ENCODE results near the gene ZNF558. TPM values are rescaled to one million over a fixed set of nuclear protein-coding genes. Genes with fewer than 3 reads are reported as not detected.

The ZNF558 gene
- total RNA-seq, 1 donor: 11.7 TPM

GRCh38 chr19:8850488-8850887 is 18.4 kb upstream of the ZNF558 start:
- DNase-seq (ENCODE audit: low read depth): no peak
- no peak for TF ChIP-seq CTCF (IDR thresholded peaks at IDR 0.05; ENCODE audit: insufficient read depth, low read depth, low read length)
- no peak overlapping the region for H3K4me3 ChIP-seq (ENCODE audit: low read depth, low read length)

GRCh38 chr19:8849232-8849631 is 17.1 kb upstream of the ZNF558 start:
- no peak for TF ChIP-seq CTCF (IDR thresholded peaks at IDR 0.05; ENCODE audit: insufficient read depth, low read depth, low read length)
- no peak overlapping the region for H3K4me3 ChIP-seq (ENCODE audit: low read depth, low read length)
- no peak for DNase-seq (ENCODE audit: low read depth)

- TF ChIP-seq CTCF (IDR thresholded peaks at IDR 0.05; ENCODE audit: insufficient read depth, low read depth, low read length): no peak
- H3K4me3 ChIP-seq (ENCODE audit: low read depth, low read length): no peak overlapping the region
- no peak for DNase-seq (ENCODE audit: low read depth)
Measured at GRCh38 chr19:8846819-8847218, 14.7 kb upstream of the ZNF558 start.

GRCh38 chr19:8840708-8841107 is 8.6 kb upstream of the ZNF558 start:
- DNase-seq (ENCODE audit: low read depth): no peak
- no peak for TF ChIP-seq CTCF (IDR thresholded peaks at IDR 0.05; ENCODE audit: insufficient read depth, low read depth, low read length)

GRCh38 chr19:8835877-8836276 is 3.8 kb upstream of the ZNF558 start:
- no peak for DNase-seq (ENCODE audit: low read depth)

More at GRCh38 chr19:8840708-8841107, 8.6 kb upstream of the ZNF558 start:
- no peak overlapping the region for H3K4me3 ChIP-seq (ENCODE audit: low read depth, low read length)

GRCh38 chr19:8835446-8835845 is 3.3 kb upstream of the ZNF558 start:
- no peak for DNase-seq (ENCODE audit: low read depth)
- H3K4me3 ChIP-seq (ENCODE audit: low read depth, low read length): no peak overlapping the region
- TF ChIP-seq CTCF (IDR thresholded peaks at IDR 0.05; ENCODE audit: insufficient read depth, low read depth, low read length): no peak

More at GRCh38 chr19:8835877-8836276, 3.8 kb upstream of the ZNF558 start:
- TF ChIP-seq CTCF (IDR thresholded peaks at IDR 0.05; ENCODE audit: insufficient read depth, low read depth, low read length): no peak
- no peak overlapping the region for H3K4me3 ChIP-seq (ENCODE audit: low read depth, low read length)

- TF ChIP-seq CTCF (IDR thresholded peaks at IDR 0.05; ENCODE audit: insufficient read depth, low read depth, low read length): no peak
- H3K4me3 ChIP-seq (ENCODE audit: low read depth, low read length): peak overlapping the region; percentile 79
- DNase-seq (ENCODE audit: low read depth): no peak
Measured at GRCh38 chr19:8831832-8832131, 322 bp downstream of the ZNF558 start.

All from fibroblast of villous mesenchyme (primary cell).